Measurements from ENCODE around the gene BLVRB.
A peak's percentile ranks its signal among the peaks of the same experiment; 100 is the strongest.

BLVRB gene

DNA sequence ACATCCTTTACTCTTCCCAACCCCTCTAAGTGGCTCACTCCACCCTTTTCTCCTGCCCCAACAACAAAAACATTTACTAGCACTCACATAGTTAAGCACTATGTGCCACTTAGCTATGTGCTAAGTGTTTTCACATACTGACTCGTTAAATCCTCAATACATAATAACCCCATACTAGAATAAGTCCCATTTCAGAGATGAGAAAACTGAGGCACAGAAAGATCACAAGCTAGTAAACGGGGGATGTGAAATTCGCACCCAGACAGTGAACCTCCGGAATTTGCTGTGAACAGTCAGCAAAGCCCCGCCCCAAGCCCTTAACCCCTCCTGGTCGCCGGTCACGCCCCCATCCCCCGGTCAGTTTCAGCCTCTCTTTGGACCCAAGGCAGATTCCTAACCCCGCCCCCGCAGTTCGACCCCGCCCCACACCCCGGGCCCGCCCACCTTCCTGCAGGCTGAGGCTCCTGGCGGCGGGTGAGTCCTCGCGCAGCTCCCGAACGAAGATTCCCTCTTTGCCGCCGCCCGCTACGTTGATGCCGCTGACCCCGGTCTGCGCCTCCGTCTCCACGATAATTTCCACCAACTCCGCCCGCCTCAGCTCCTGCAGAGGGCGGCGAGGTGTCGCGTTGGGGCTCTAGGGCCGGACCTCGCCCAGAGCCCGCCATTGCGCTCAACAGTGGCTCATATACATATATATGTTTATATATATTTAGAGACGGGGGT, 62.1 kb downstream of the BLVRB start:
- peak overlapping the region; percentile 59 to 60 for H3K4me3 ChIP-seq (replicated peaks in 1 of 2; ENCODE audit: low read depth in 2 of 2, low read length in 2 of 2)
- DNase-seq (ENCODE audit: low read depth in 2 of 2), result peak; percentile 91 to 95
- TF ChIP-seq, protein P1, sequence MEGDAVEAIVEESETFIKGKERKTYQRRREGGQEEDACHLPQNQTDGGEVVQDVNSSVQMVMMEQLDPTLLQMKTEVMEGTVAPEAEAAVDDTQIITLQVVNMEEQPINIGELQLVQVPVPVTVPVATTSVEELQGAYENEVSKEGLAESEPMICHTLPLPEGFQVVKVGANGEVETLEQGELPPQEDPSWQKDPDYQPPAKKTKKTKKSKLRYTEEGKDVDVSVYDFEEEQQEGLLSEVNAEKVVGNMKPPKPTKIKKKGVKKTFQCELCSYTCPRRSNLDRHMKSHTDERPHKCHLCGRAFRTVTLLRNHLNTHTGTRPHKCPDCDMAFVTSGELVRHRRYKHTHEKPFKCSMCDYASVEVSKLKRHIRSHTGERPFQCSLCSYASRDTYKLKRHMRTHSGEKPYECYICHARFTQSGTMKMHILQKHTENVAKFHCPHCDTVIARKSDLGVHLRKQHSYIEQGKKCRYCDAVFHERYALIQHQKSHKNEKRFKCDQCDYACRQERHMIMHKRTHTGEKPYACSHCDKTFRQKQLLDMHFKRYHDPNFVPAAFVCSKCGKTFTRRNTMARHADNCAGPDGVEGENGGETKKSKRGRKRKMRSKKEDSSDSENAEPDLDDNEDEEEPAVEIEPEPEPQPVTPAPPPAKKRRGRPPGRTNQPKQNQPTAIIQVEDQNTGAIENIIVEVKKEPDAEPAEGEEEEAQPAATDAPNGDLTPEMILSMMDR (IDR thresholded peaks at IDR 0.05; ENCODE audit: low read depth, low read length), result no peak

DNA sequence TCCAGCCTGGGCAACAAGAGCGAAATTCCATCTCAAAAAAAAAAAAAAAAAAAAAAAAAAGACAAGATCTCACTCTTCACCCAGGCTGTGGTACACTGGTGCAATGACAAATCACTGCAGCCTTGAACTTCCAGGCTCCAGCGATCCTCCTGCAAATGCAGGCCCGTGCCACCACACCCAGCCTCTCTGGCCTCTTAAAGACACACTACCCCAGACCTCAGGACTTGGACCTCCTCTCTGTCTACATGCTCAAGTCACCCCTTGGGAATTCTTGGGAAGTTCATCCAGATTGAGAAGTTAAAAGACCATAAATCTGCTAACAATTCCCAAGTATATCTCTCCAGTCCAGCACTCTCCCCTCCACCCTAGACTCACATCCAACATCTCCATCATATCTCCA, 65.0 kb downstream of the BLVRB start:
- H3K4me3 ChIP-seq (replicated peaks in 1 of 2; ENCODE audit: low read depth in 2 of 2, low read length in 2 of 2), result no peak overlapping the region
- no peak for DNase-seq (ENCODE audit: low read depth in 2 of 2)
- TF ChIP-seq, protein P1 (IDR thresholded peaks at IDR 0.05; ENCODE audit: low read depth, low read length), result no peak

GRCh38 chr19:40398417-40399131, 67.0 kb downstream of the BLVRB start:
- DNase-seq (ENCODE audit: low read depth in 2 of 2), result no peak
- TF ChIP-seq, protein P1 (IDR thresholded peaks at IDR 0.05; ENCODE audit: low read depth, low read length), result no peak
- no peak overlapping the region for H3K4me3 ChIP-seq (replicated peaks in 1 of 2; ENCODE audit: low read depth in 2 of 2, low read length in 2 of 2)
